NT2/D1 (cell line): ENCODE data around the gene TRIM37.

Experiments
- SUZ12 ChIP-seq: IDR thresholded peaks from 2 replicates; pipeline ENCODE4 v1.6.1; 2011; ENCODE audit not compliant: insufficient read length, insufficient read depth; ENCODE audit errors: extremely low read depth
- YY1 ChIP-seq: IDR thresholded peaks from 2 replicates; pipeline ENCODE4 v1.6.1; 2011; ENCODE audit not compliant: insufficient read length, insufficient read depth
- ZNF274 ChIP-seq: IDR thresholded peaks from 2 replicates; pipeline ENCODE4 v1.6.1; 2011; ENCODE audit warnings: mild to moderate bottlenecking, low read depth, low read length

GRCh38 chr17:59139939-59140338 is 33.3 kb upstream of the TRIM37 start:
- TF ChIP-seq SUZ12 (no peak), ZNF274 (no peak), YY1 (no peak)
